ENCODE data around the gene AHDC1.
"Not testable (repeated sequence)": the region's sequence is repeated elsewhere in the genome, so short reads cannot be mapped to it uniquely, and the experiment has no call there.

Gene AHDC1

DNA sequence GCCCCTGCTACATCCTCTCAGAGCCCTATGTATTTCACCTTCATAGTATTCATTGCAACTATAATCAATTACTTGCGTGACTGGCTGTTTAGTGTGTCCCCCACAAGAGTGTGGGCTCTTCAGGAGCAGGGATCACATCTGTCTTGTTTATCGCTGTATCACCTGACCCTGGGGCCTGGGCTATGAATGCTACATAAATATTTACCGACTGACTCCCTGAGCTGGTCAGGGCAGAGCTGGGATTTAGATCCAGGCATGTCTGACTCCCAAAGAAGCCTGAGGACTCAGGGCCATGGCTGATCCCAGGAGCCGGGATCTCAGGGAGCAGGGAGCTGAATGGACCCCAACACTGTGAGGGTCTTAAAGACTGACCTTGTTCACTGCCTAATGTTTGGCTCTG is 49.7 kb downstream of the AHDC1 start:
- TF ChIP-seq CTCF (IDR thresholded peaks at IDR 0.05; ENCODE audit: low read depth, low read length), result no peak
- no peak for DNase-seq (ENCODE audit: extremely low read depth, low read depth)

GRCh38 chr1:27553823-27554222 is 50.1 kb downstream of the AHDC1 start:
- DNase-seq (ENCODE audit: extremely low read depth, low read depth), result not testable (repeated sequence)

GRCh38 chr1:27552911-27553420 is 51.0 kb downstream of the AHDC1 start:
- TF ChIP-seq CTCF (IDR thresholded peaks at IDR 0.05; ENCODE audit: low read depth, low read length), result no peak
- no peak for DNase-seq (ENCODE audit: extremely low read depth, low read depth)

GRCh38 chr1:27551953-27552312 is 52.0 kb downstream of the AHDC1 start:
- DNase-seq (ENCODE audit: extremely low read depth, low read depth), result no peak
- no peak for TF ChIP-seq CTCF (IDR thresholded peaks at IDR 0.05; ENCODE audit: low read depth, low read length)

DNA sequence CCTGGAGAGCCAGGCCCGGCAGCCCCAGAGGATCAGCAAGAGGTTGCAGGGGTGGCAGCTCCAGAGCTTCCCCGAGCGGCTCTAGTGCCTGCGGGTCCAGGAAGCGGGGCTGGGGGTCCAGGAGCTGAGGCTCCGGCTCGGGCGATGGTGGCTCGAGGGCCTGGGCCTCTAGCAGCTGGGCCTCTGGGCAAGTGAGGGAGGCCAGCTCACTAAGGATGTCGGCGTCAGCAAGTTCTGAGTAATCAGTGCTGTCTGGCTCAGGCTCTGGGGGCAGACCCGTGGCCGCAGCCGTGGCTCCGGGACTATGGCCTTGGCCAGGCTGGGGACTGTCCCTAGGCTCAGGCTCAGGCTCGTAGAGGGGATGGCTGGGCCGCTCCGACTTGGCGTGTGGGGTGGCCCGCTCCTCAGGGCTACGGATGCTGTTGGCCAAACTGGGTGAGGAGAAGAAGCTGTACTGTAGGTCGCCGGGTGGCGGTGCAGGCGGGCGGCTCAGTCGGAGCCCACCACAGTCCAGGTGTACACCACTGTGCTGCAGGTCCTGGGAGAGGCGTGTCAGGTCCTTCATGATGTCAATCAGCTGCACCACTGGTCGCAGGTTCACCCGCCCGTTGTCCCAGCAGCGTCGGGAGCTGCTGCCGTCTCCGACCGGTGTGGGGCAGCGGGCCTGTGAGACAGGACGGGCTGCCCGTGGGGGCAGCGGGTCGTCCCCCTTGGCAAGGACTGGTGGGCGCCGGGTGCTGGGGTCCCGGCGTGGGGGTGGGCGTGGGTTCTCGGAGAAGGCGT is 52.6 kb downstream of the AHDC1 start:
- TF ChIP-seq CTCF (IDR thresholded peaks at IDR 0.05; ENCODE audit: low read depth, low read length), result no peak
- DNase-seq (ENCODE audit: extremely low read depth, low read depth), result no peak

DNA sequence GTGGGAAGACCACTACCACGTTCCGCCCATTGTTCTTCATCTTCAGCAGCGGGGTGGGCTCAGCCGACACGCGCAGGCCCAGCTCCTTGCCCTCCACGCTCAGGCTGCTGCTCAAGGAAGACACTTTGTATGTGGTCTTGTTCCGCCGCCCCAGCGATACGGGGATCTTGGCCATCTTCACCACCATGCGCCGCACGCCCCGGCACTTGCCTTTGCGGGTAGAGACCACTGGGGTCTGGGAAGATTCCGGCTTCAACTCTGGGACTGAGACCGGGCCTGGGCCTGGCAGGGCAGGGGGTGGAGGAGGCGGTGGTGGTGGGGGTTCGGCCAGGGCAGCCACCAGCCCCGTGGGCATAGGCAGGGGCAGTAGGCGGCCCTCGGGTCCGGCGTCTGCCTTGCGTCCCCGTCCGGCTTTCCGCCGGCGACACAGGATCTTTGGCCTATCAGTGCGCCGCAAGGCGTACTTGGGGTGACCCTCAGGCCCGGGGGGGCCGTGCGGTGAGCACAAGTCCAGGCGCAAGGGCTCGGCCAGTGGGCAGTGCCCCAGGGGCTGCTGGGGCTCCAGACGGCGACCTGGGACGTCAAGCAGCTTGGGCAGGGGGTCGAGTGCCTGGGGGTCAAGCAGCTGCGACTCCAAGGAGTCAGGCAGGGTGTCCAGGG is 53.3 kb downstream of the AHDC1 start:
- no peak for DNase-seq (ENCODE audit: extremely low read depth, low read depth)
- TF ChIP-seq CTCF (IDR thresholded peaks at IDR 0.05; ENCODE audit: low read depth, low read length), result no peak

- no peak for DNase-seq (ENCODE audit: extremely low read depth, low read depth)
- no peak for TF ChIP-seq CTCF (IDR thresholded peaks at IDR 0.05; ENCODE audit: low read depth, low read length)
These were observed 54.0 kb downstream of the AHDC1 start for GRCh38 chr1:27549807-27550408.

Measured in AG09319 (cell line).